CD4-positive, alpha-beta T cell (primary cell): ENCODE measurements around the gene TENM4. TPM values are rescaled to one million over a fixed set of nuclear protein-coding genes. Genes with fewer than 3 reads are reported as not detected.

Experiments
- ATAC-seq: fragments of 200-7000 bp; cut with Tn5 transposase; one replicate; pipeline ENCODE4 v1.10.0; 2022; ENCODE audit warnings: mild to moderate bottlenecking; ENCODE audit not compliant: poor library complexity
- CTCF ChIA-PET: fragments of 350-600 bp; sonication (Branson Sonifier 250); formaldehyde crosslinking; loops from one replicate; lab custom pipeline; 2021; ENCODE audit warnings: antibody characterized with exemption, inconsistent platforms; lab: Charles Lee
- POLR2A ChIA-PET: fragments of 350-600 bp; sonication (Branson Sonifier 250); formaldehyde crosslinking; loops from one replicate; lab custom pipeline; 2021; ENCODE audit warnings: antibody characterized with exemption, inconsistent platforms; lab: Charles Lee
- DNase-seq, 14 experiments: peaks; one replicate each; pipeline ENCODE4 v3.0.0-alpha.2; 2013 to 2020; ENCODE audit warnings: mixed read lengths in 2 of 14
- H3K27ac ChIP-seq, 2 donors: one replicate each; pipeline versions ENCODE4 v1.5.1 to v1.7.0; 2013; ENCODE audit warnings: low read length in 2 of 2, low read depth in 1 of 2, mild to moderate bottlenecking in 1 of 2
- H3K27me3 ChIP-seq, 2 experiments: 1 replicate in 1 of 2; 2 replicates in 1 of 2; pipeline versions ENCODE4 v1.6.1 to v1.7.0; 2013; ENCODE audit warnings: low read length in 2 of 2, control low read depth in 1 of 2, mild to moderate bottlenecking in 1 of 2, moderate library complexity in 1 of 2; ENCODE audit not compliant: insufficient read depth in 2 of 2, control insufficient read depth in 1 of 2
- H3K36me3 ChIP-seq: one replicate; pipeline ENCODE4 v1.6.1; 2013; ENCODE audit warnings: low read length, control low read depth; ENCODE audit not compliant: insufficient read depth
- H3K4me1 ChIP-seq: one replicate; pipeline ENCODE4 v1.6.1; 2013; ENCODE audit warnings: low read length, control low read depth; ENCODE audit not compliant: insufficient read depth
- H3K4me3 ChIP-seq: one replicate; pipeline ENCODE4 v1.5.1; 2013; ENCODE audit warnings: mild to moderate bottlenecking, low read length, moderate library complexity
- H3K9me3 ChIP-seq, 2 experiments: 1 replicate in 1 of 2; 2 replicates in 1 of 2; pipeline versions ENCODE4 v1.6.1 to v1.7.0; 2013; ENCODE audit warnings: low read length in 2 of 2, mild to moderate bottlenecking in 2 of 2, control low read depth in 1 of 2, moderate library complexity in 1 of 2; ENCODE audit not compliant: control insufficient read depth in 1 of 2, insufficient read depth in 1 of 2
- H3K27ac Mint-ChIP-seq: one replicate; pipeline ENCODE4 v1.8.0; 2020; ENCODE audit warnings: mixed read lengths
- H3K27me3 Mint-ChIP-seq: one replicate; pipeline ENCODE4 v1.8.0; 2021; ENCODE audit warnings: mixed read lengths
- H3K36me3 Mint-ChIP-seq: one replicate; pipeline ENCODE4 v1.8.0; 2021; ENCODE audit warnings: low read depth, mixed read lengths
- H3K4me1 Mint-ChIP-seq: one replicate; pipeline ENCODE4 v1.8.0; 2021; ENCODE audit warnings: low read depth, mixed read lengths
- H3K4me3 Mint-ChIP-seq: one replicate; pipeline ENCODE4 v1.8.0; 2020; ENCODE audit warnings: mild to moderate bottlenecking, mixed read lengths
- H3K9me3 Mint-ChIP-seq: one replicate; pipeline ENCODE4 v1.8.0; 2020; ENCODE audit warnings: mixed read lengths
- CTCF ChIP-seq: fragments of 200-600 bp; IDR thresholded peaks from one replicate; pipeline ENCODE4 v1.8.0; 2022; ENCODE audit warnings: antibody characterized with exemption, mild to moderate bottlenecking
- intact Hi-C, 2 experiments: fragments of 100-400 bp; cut with DNase I in 1 of 2; cut with micrococcal nuclease in 1 of 2; formaldehyde crosslinking; loops; one replicate each; pipeline versions ENCODE4 v1.15.1 to v1.9.0; 2023 to 2025; cut with DNase I, micrococcal nuclease
- total RNA-seq, 174 experiments: library from RNA in 2 of 174; stranded (reverse) in 2 of 174; gene quantifications; one replicate each; pipeline ENCODE4 v1.2.3 and lab custom pipeline; 2021 to 2026

Gene TENM4
- total RNA-seq, 2 experiments from 2014 or later = 0.22 to 0.31 TPM

- H3K4me1 Mint-ChIP-seq = no peaks in the 10 kb centered on the region
- no peak for TF ChIP-seq CTCF
- no peaks in the 10 kb centered on the region for H3K9me3 ChIP-seq
- H3K4me3 Mint-ChIP-seq = no peak overlapping the region
- peaks cover 4 to 6% of the 10 kb centered on the region in 2 experiments for H3K27me3 ChIP-seq
- intact Hi-C loops = no loop called here
- no peak for DNase-seq
- H3K27me3 Mint-ChIP-seq = peaks cover 49% of the 10 kb centered on the region
- no peak for ATAC-seq
- CTCF ChIA-PET = no interaction called here
- no peak overlapping the region for H3K27ac ChIP-seq
- H3K9me3 Mint-ChIP-seq = no peaks in the 10 kb centered on the region
- H3K4me3 ChIP-seq = no peak overlapping the region
- POLR2A ChIA-PET = no interaction called here
- no peaks in the 10 kb centered on the region for H3K36me3 Mint-ChIP-seq
- H3K27ac Mint-ChIP-seq = no peak overlapping the region
- no peaks in the 10 kb centered on the region for H3K4me1 ChIP-seq
- H3K36me3 ChIP-seq = no peaks in the 10 kb centered on the region
Measured at GRCh38 chr11:79025097-79025496, 415.7 kb downstream of the TENM4 start.

DNA sequence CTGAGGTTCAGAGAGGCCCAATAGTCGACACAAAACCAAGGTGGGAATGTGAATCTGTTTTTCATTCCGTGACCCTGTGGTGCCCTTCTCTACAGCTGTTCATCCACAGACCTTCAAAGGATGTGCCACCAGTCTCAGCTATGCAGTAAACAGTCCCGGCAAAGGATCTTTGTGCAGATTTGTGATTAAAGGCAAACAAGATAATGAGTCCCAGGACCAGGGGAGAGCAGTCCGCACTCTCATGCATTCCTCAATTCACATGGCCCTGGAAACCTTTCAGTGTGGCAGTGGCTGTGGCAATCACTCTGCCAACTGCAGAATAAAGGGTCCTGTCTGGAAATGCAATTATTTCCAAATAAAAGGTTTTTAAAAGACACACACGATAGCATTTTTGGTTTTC lies 418.6 kb downstream of the TENM4 start:
- ATAC-seq = no peak
- Histone ChIP-seq H3K27me3 (peaks cover 4 to 6% of the 10 kb centered on the region in 2 experiments), H3K9me3 (no peaks in the 10 kb centered on the region), H3K27ac (no peak overlapping the region), H3K4me3 (no peak overlapping the region), H3K4me1 (no peaks in the 10 kb centered on the region), H3K36me3 (no peaks in the 10 kb centered on the region)
- no peak for DNase-seq
- no peak overlapping the region for H3K4me3 Mint-ChIP-seq
- POLR2A ChIA-PET = no interaction called here
- no peaks in the 10 kb centered on the region for H3K36me3 Mint-ChIP-seq
- H3K9me3 Mint-ChIP-seq = no peaks in the 10 kb centered on the region
- no peaks in the 10 kb centered on the region for H3K4me1 Mint-ChIP-seq
- H3K27me3 Mint-ChIP-seq = peaks cover 53% of the 10 kb centered on the region
- no peak overlapping the region for H3K27ac Mint-ChIP-seq
- CTCF ChIA-PET = no interaction called here
- no peak for TF ChIP-seq CTCF
- intact Hi-C loops = no loop called here

DNA sequence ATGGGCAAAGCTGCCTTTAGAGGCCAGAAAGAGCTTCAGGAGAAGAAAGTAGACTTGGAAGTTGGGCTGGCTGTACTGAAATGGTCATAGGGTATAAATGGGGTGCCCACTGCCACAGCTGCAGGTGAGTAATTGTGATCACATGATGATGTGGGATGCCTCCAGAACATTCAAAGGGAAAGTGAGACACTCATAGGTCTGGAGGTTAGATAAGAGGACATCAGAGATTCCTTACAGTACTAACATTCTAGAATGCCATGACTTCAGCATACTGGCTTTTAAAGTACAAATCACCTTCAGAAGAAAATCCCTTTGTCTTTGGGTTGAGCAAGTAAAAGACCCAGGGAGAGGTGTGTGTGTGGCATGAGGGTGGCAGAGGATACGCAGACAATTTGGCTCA lies 419.2 kb downstream of the TENM4 start:
- no peaks in the 10 kb centered on the region for H3K9me3 ChIP-seq
- H3K4me3 ChIP-seq = no peak overlapping the region
- H3K27ac ChIP-seq = no peak overlapping the region
- H3K27me3 ChIP-seq = peaks cover 4 to 6% of the 10 kb centered on the region in 2 experiments
- Mint-ChIP-seq H3K27me3 (peaks cover 48% of the 10 kb centered on the region), H3K4me1 (no peaks in the 10 kb centered on the region), H3K4me3 (no peak overlapping the region), H3K9me3 (no peaks in the 10 kb centered on the region), H3K27ac (no peak overlapping the region), H3K36me3 (no peaks in the 10 kb centered on the region)
- DNase-seq = no peak
- H3K4me1 ChIP-seq = no peaks in the 10 kb centered on the region
- no peak for TF ChIP-seq CTCF
- no peak for ATAC-seq
- POLR2A ChIA-PET = no interaction called here
- no peaks in the 10 kb centered on the region for H3K36me3 ChIP-seq
- CTCF ChIA-PET = no interaction called here
- intact Hi-C loops = no loop called here
